Measurements from ENCODE around the gene BBS9.

Gene BBS9

DNA sequence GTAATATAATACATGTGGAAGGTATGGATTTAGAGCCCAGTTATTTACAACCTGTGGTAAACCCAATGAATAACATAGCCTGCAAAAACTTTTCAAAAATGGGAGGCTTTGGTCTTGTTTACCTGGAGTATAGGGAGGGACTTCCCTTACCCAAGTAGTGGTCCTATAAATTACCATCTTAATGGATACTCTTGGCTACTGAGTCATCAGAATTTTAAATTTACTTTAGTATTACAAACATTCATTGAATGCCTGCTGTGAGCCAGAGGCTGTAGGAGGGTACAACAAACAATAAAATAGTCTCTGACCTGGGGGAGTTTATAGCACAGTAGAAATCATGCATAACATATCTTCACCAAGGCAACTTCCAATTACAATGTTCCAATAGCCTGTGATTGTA lies 365.1 kb downstream of the BBS9 start:
- Histone ChIP-seq H3K27ac (ENCODE audit: low read depth, low read length) (no peak overlapping the region), H3F3A (ENCODE audit: insufficient read depth) (no peaks in the 10 kb centered on the region), H3K27me3 (ENCODE audit: low read length) (no peaks in the 10 kb centered on the region), H3K9ac (ENCODE audit: low read length) (no peak overlapping the region), H3K9me3 (ENCODE audit: insufficient read depth, low read length) (no peaks in the 10 kb centered on the region), H3K4me3 (ENCODE audit: insufficient read depth, low read length, poor library complexity, severe bottlenecking) (no peak overlapping the region), H3K9me2 (replicated peaks; ENCODE audit: insufficient read depth, low read length) (no peaks in the 10 kb centered on the region), H3K79me2 (ENCODE audit: insufficient read depth, low read length) (no peaks in the 10 kb centered on the region), H2AFZ (ENCODE audit: low read depth, low read length, severe bottlenecking) (no peak overlapping the region), H3K36me3 (ENCODE audit: low read length) (no peaks in the 10 kb centered on the region), H3K4me2 (ENCODE audit: low read depth, low read length, poor library complexity, severe bottlenecking) (no peak overlapping the region), H4K20me1 (ENCODE audit: low read depth, low read length) (no peaks in the 10 kb centered on the region)
- TF ChIP-seq EZH2phosphoT487 (conservative IDR thresholded peaks at IDR 0.05; ENCODE audit: low read length), result no peak
- no peak for TF ChIP-seq CTCF (IDR thresholded peaks at IDR 0.05; ENCODE audit: insufficient read depth, low read length, poor library complexity, severe bottlenecking)

- Histone ChIP-seq H3K4me2 (ENCODE audit: low read depth, low read length, poor library complexity, severe bottlenecking) (no peak overlapping the region), H2AFZ (ENCODE audit: low read depth, low read length, severe bottlenecking) (no peak overlapping the region)
- TF ChIP-seq EZH2phosphoT487 (conservative IDR thresholded peaks at IDR 0.05; ENCODE audit: low read length) (no peak), CTCF (IDR thresholded peaks at IDR 0.05; ENCODE audit: insufficient read depth, low read length, poor library complexity, severe bottlenecking) (no peak)
These were observed 365.8 kb downstream of the BBS9 start for GRCh38 chr7:33495207-33495606.

GRCh38 chr7:33497051-33497450 lies 367.7 kb downstream of the BBS9 start:
- TF ChIP-seq CTCF (IDR thresholded peaks at IDR 0.05; ENCODE audit: insufficient read depth, low read length, poor library complexity, severe bottlenecking) (no peak), EZH2phosphoT487 (conservative IDR thresholded peaks at IDR 0.05; ENCODE audit: low read length) (no peak)
- no peaks in the 10 kb centered on the region for H4K20me1 ChIP-seq (ENCODE audit: low read depth, low read length)

More at GRCh38 chr7:33495207-33495606, 365.8 kb downstream of the BBS9 start:
- Histone ChIP-seq H3K27me3 (ENCODE audit: low read length) (no peaks in the 10 kb centered on the region), H3K4me3 (ENCODE audit: insufficient read depth, low read length, poor library complexity, severe bottlenecking) (no peak overlapping the region), H3K9me2 (replicated peaks; ENCODE audit: insufficient read depth, low read length) (no peaks in the 10 kb centered on the region), H3K9me3 (ENCODE audit: insufficient read depth, low read length) (no peaks in the 10 kb centered on the region), H3K79me2 (ENCODE audit: insufficient read depth, low read length) (no peaks in the 10 kb centered on the region), H3K27ac (ENCODE audit: low read depth, low read length) (no peak overlapping the region), H3F3A (ENCODE audit: insufficient read depth) (no peaks in the 10 kb centered on the region), H3K36me3 (ENCODE audit: low read length) (no peaks in the 10 kb centered on the region), H4K20me1 (ENCODE audit: low read depth, low read length) (no peaks in the 10 kb centered on the region), H3K9ac (ENCODE audit: low read length) (no peak overlapping the region)

More at GRCh38 chr7:33497051-33497450, 367.7 kb downstream of the BBS9 start:
- no peaks in the 10 kb centered on the region for H3K79me2 ChIP-seq (ENCODE audit: insufficient read depth, low read length)
- no peaks in the 10 kb centered on the region for H3K9me3 ChIP-seq (ENCODE audit: insufficient read depth, low read length)
- no peaks in the 10 kb centered on the region for H3K9me2 ChIP-seq (replicated peaks; ENCODE audit: insufficient read depth, low read length)
- no peaks in the 10 kb centered on the region for H3K27me3 ChIP-seq (ENCODE audit: low read length)
- no peak overlapping the region for H2AFZ ChIP-seq (ENCODE audit: low read depth, low read length, severe bottlenecking)
- H3K27ac ChIP-seq (ENCODE audit: low read depth, low read length), result no peak overlapping the region
- H3K36me3 ChIP-seq (ENCODE audit: low read length), result no peaks in the 10 kb centered on the region
- no peak overlapping the region for H3K4me2 ChIP-seq (ENCODE audit: low read depth, low read length, poor library complexity, severe bottlenecking)
- H3K9ac ChIP-seq (ENCODE audit: low read length), result no peak overlapping the region
- H3K4me3 ChIP-seq (ENCODE audit: insufficient read depth, low read length, poor library complexity, severe bottlenecking), result no peak overlapping the region
- H3F3A ChIP-seq (ENCODE audit: insufficient read depth), result no peaks in the 10 kb centered on the region

All from SU-DHL-6 (cell line).